IPS-20b (cell line): Measurements from ENCODE around the gene TSR2.

Experiments
- H3K27ac ChIP-seq: one replicate; pipeline ENCODE4 v1.5.1; 2013; ENCODE audit warnings: low read length
- H3K27me3 ChIP-seq: 2 replicates; pipeline ENCODE4 v1.6.1; 2013; ENCODE audit warnings: mild to moderate bottlenecking, low read length, inconsistent platforms; ENCODE audit not compliant: insufficient read depth
- H3K36me3 ChIP-seq: 2 replicates; pipeline ENCODE4 v1.6.1; 2013; ENCODE audit warnings: low read depth, mild to moderate bottlenecking, inconsistent platforms, low read length, moderate library complexity; ENCODE audit not compliant: insufficient read depth
- H3K4me1 ChIP-seq: 2 replicates; pipeline ENCODE4 v1.6.1; 2013; ENCODE audit warnings: mild to moderate bottlenecking, control low read depth, inconsistent platforms, low read length, moderate library complexity; ENCODE audit not compliant: insufficient read depth
- H3K4me3 ChIP-seq: 2 replicates; pipeline ENCODE4 v1.5.1; 2013; ENCODE audit warnings: mild to moderate bottlenecking, low read length, inconsistent platforms
- H3K9ac ChIP-seq: 2 replicates; pipeline ENCODE4 v1.6.1; 2013; ENCODE audit warnings: low read depth, mild to moderate bottlenecking, inconsistent platforms, low read length, moderate library complexity
- H3K9me3 ChIP-seq: 2 replicates; pipeline ENCODE4 v1.6.1; 2013; ENCODE audit warnings: mild to moderate bottlenecking, low read depth, low read length, inconsistent platforms; ENCODE audit not compliant: insufficient read depth

TSR2 gene

DNA sequence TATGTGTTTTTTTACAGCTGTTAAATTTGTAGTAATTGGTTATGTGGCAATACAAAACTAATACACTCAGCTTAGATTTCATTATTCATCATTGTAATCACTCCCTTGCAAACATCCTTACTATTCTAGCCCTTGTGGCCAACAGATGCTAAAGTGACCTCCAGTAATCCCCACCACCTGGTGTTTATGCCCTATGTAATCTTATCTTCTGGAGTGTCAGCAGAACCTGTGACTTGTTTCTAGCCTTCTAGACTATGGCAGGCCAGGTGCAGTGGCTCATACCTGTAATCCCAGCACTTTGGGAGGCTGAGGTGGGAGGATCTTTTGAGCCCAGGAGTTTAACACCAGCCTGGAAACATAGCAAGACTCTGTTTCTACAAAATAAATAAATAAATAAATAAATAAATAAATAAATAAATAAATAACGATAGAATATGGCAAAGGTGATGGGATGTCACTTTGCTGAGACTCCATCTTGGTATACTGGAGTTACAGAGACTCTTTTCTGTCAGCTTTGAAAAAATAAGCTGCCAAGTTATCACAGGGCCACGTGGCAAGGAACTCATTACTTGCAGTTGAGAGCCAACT lies 12.3 kb upstream of the TSR2 start:
- H3K36me3 ChIP-seq: no peaks in the 10 kb centered on the region
- H3K4me3 ChIP-seq: no peak overlapping the region
- no peak overlapping the region for H3K27ac ChIP-seq
- H3K9ac ChIP-seq: no peak overlapping the region
- no peaks in the 10 kb centered on the region for H3K27me3 ChIP-seq
- H3K4me1 ChIP-seq: no peaks in the 10 kb centered on the region
- H3K9me3 ChIP-seq: no peaks in the 10 kb centered on the region

- no peaks in the 10 kb centered on the region for H3K36me3 ChIP-seq
- no peaks in the 10 kb centered on the region for H3K4me1 ChIP-seq
- H3K27me3 ChIP-seq: no peaks in the 10 kb centered on the region
- H3K27ac ChIP-seq: no peak overlapping the region
- no peak overlapping the region for H3K4me3 ChIP-seq
- no peak overlapping the region for H3K9ac ChIP-seq
- no peaks in the 10 kb centered on the region for H3K9me3 ChIP-seq
Measured at GRCh38 chrX:54430519-54430918, 9.7 kb upstream of the TSR2 start.

DNA sequence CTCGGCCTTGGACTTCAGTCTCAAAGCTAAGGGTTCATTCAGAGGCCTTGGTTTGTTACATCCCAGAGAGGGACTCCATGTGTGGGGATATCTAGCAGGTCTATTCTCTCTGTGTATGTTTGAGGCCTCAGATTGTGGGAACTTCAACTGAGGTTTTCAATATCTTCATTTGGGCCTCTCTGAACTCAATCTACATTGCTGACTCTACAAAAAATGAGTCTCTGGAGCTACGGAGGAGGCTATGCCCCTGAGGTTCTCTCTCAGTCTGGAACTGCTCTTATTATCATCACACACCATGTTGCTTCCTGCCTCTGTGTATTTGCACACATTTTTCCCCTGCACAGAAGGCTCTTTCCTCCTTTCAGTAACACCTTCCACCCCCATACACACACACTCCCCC lies 5.1 kb upstream of the TSR2 start:
- no peak overlapping the region for H3K27ac ChIP-seq
- no peak overlapping the region for H3K4me3 ChIP-seq
- H3K36me3 ChIP-seq: no peaks in the 10 kb centered on the region
- H3K9me3 ChIP-seq: no peaks in the 10 kb centered on the region
- H3K27me3 ChIP-seq: no peaks in the 10 kb centered on the region
- H3K4me1 ChIP-seq: no peaks in the 10 kb centered on the region
- H3K9ac ChIP-seq: no peak overlapping the region

DNA sequence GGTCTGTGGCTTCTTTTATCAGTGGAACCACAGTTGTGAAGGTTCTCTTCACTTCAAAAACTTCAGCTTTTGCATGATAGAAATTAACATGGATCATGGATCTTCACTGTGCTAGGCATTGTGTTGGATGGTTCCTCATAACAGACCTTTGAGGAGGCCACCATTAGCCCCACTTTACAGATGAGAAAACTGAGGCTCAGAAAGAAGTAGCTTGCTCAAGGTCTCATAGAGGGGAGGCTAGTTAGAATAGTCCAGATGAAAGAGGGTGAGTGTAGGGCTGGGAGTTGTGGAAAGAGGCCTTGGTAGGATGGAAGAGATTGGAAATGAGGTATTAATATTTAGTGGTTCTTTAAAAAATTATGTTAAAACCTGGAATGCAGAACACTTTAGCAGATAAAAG lies 2.6 kb downstream of the TSR2 start:
- Histone ChIP-seq H3K27me3 (no peaks in the 10 kb centered on the region), H3K36me3 (peaks cover 44% of the 10 kb centered on the region; the same call in 1 of the 2 replicates), H3K9ac (no peak overlapping the region), H3K9me3 (no peaks in the 10 kb centered on the region), H3K27ac (no peak overlapping the region), H3K4me3 (no peak overlapping the region), H3K4me1 (no peaks in the 10 kb centered on the region)

GRCh38 chrX:54444752-54445151 lies 4.5 kb downstream of the TSR2 start:
- Histone ChIP-seq H3K36me3 (peaks cover 58% of the 10 kb centered on the region; the same call in 1 of the 2 replicates), H3K9ac (no peak overlapping the region), H3K9me3 (no peaks in the 10 kb centered on the region), H3K4me3 (no peak overlapping the region), H3K27ac (no peak overlapping the region), H3K4me1 (no peaks in the 10 kb centered on the region), H3K27me3 (no peaks in the 10 kb centered on the region)

GRCh38 chrX:54446084-54446483 lies 5.9 kb downstream of the TSR2 start:
- no peaks in the 10 kb centered on the region for H3K9me3 ChIP-seq
- no peaks in the 10 kb centered on the region for H3K4me1 ChIP-seq
- peaks cover 62% of the 10 kb centered on the region; the same call in 1 of the 2 replicates for H3K36me3 ChIP-seq
- no peak overlapping the region for H3K4me3 ChIP-seq
- H3K9ac ChIP-seq: no peak overlapping the region
- H3K27ac ChIP-seq: no peak overlapping the region
- H3K27me3 ChIP-seq: no peaks in the 10 kb centered on the region

DNA sequence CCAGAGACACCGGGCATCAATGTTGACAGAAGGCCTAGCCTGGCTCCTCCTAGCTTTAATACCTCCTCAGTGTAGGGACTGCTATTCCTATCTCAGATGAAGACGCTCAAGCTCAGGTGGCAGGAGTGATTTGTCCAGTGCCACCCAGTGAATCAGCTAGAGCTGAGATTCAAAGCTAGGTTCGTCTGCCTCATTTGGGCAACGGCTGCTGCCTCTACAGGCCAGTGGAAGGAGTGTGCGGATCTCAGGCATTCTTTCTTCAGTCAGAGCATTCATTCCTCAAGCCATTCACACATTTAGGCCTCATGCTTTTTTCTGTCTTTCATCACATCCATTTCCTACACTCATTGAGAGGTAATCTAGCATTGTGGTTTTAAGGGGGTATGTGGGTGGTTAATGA lies 7.3 kb downstream of the TSR2 start:
- no peak overlapping the region for H3K27ac ChIP-seq
- peaks cover 61% of the 10 kb centered on the region; the same call in 1 of the 2 replicates for H3K36me3 ChIP-seq
- no peaks in the 10 kb centered on the region for H3K4me1 ChIP-seq
- H3K9me3 ChIP-seq: no peaks in the 10 kb centered on the region
- no peaks in the 10 kb centered on the region for H3K27me3 ChIP-seq
- H3K4me3 ChIP-seq: no peak overlapping the region
- no peak overlapping the region for H3K9ac ChIP-seq

DNA sequence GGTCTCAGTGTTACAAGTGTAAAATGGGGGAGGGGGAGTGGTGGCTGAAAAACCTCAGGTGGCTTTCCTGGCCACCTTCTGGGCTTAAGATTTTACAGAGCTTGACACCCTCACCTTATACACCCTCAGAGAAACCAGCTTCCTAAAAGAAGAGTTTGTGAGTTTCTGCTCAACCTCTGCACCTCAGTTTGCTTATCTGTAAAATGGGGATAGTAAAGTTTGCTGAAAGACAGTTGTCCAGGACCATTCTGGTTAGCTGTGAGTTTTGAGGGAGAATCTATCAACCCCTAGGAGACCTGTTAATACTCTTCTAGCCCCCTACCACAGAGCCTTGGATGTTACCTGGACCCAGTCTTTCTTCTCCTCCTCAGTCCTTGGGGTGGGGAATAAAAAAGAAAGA lies 9.7 kb downstream of the TSR2 start:
- Histone ChIP-seq H3K4me3 (no peak overlapping the region), H3K36me3 (peaks cover 41% of the 10 kb centered on the region; the same call in 1 of the 2 replicates), H3K9me3 (no peaks in the 10 kb centered on the region), H3K27me3 (no peaks in the 10 kb centered on the region), H3K9ac (no peak overlapping the region), H3K27ac (no peak overlapping the region), H3K4me1 (no peaks in the 10 kb centered on the region)

GRCh38 chrX:54452920-54453319 lies 12.7 kb downstream of the TSR2 start:
- Histone ChIP-seq H3K27ac (no peak overlapping the region), H3K9me3 (no peaks in the 10 kb centered on the region), H3K27me3 (no peaks in the 10 kb centered on the region), H3K4me1 (no peaks in the 10 kb centered on the region), H3K36me3 (peaks cover 30% of the 10 kb centered on the region; the same call in 1 of the 2 replicates), H3K4me3 (no peak overlapping the region), H3K9ac (no peak overlapping the region)

GRCh38 chrX:54470054-54470760 lies 30.0 kb downstream of the TSR2 start:
- no peak overlapping the region for H3K9ac ChIP-seq
- no peaks in the 10 kb centered on the region for H3K4me1 ChIP-seq
- no peak overlapping the region for H3K27ac ChIP-seq
- no peaks in the 10 kb centered on the region for H3K27me3 ChIP-seq
- peaks cover 27% of the 10 kb centered on the region for H3K36me3 ChIP-seq
- H3K4me3 ChIP-seq: no peak overlapping the region
- no peaks in the 10 kb centered on the region for H3K9me3 ChIP-seq

GRCh38 chrX:54473993-54474859 lies 34.0 kb downstream of the TSR2 start:
- H3K9ac ChIP-seq: no peak overlapping the region
- H3K27me3 ChIP-seq: no peaks in the 10 kb centered on the region
- H3K9me3 ChIP-seq: no peaks in the 10 kb centered on the region
- H3K4me3 ChIP-seq: no peak overlapping the region
- no peaks in the 10 kb centered on the region; the same call in 1 of the 2 replicates for H3K36me3 ChIP-seq
- no peak overlapping the region for H3K27ac ChIP-seq
- H3K4me1 ChIP-seq: peaks cover 6% of the 10 kb centered on the region
